Left ventricle myocardium inferior (tissue), 1 donor: ENCODE results near the gene CPE. TPM values are rescaled to one million over a fixed set of nuclear protein-coding genes. Genes with fewer than 3 reads are reported as not detected.

Experiments
- DNase-seq: peaks from one replicate; pipeline ENCODE4 v3.0.0-alpha.2; 2020
- H3K27ac ChIP-seq: fragments of 200-600 bp; replicated peaks from 2 replicates; pipeline ENCODE4 v1.8.0; 2021
- H3K27me3 ChIP-seq: fragments of 200-600 bp; 2 replicates; pipeline ENCODE4 v1.8.0; 2021; ENCODE audit warnings: low read depth
- H3K36me3 ChIP-seq: fragments of 200-600 bp; 2 replicates; pipeline ENCODE4 v1.8.0; 2021
- H3K4me1 ChIP-seq: fragments of 200-600 bp; 2 replicates; pipeline ENCODE4 v1.8.0; 2021
- H3K4me3 ChIP-seq: fragments of 200-600 bp; 2 replicates; pipeline ENCODE4 v1.8.0; 2021; ENCODE audit warnings: mild to moderate bottlenecking, moderate library complexity
- H3K9me3 ChIP-seq: fragments of 200-600 bp; replicated peaks from 2 replicates; pipeline ENCODE4 v1.8.0; 2021
- intact Hi-C: fragments of 100-400 bp; cut with micrococcal nuclease; formaldehyde crosslinking; loops from one replicate; pipeline ENCODE4 v1.11.0; 2022
- total RNA-seq: library from RNA; stranded (reverse); fragmentation: NEBNext Ultra II Directional; extraction: Animal tissue kit (Norgen Biotek cat#: 25700); gene quantifications from one replicate; pipeline ENCODE4 v1.2.1, GENCODE V29; 2021
- TF ChIP-seq, protein P1 (sequence below): fragments of 200-600 bp; IDR thresholded peaks from 2 replicates; pipeline ENCODE4 v1.8.0; 2021; ENCODE audit warnings: antibody characterized with exemption, mild to moderate bottlenecking, borderline replicate concordance
- donor health status: DM: no; HTN: yes; CAD: no; lungs with severe emphysema.

Gene CPE
- total RNA-seq, 1 donor from 2014 or later = 43.2 TPM

DNA sequence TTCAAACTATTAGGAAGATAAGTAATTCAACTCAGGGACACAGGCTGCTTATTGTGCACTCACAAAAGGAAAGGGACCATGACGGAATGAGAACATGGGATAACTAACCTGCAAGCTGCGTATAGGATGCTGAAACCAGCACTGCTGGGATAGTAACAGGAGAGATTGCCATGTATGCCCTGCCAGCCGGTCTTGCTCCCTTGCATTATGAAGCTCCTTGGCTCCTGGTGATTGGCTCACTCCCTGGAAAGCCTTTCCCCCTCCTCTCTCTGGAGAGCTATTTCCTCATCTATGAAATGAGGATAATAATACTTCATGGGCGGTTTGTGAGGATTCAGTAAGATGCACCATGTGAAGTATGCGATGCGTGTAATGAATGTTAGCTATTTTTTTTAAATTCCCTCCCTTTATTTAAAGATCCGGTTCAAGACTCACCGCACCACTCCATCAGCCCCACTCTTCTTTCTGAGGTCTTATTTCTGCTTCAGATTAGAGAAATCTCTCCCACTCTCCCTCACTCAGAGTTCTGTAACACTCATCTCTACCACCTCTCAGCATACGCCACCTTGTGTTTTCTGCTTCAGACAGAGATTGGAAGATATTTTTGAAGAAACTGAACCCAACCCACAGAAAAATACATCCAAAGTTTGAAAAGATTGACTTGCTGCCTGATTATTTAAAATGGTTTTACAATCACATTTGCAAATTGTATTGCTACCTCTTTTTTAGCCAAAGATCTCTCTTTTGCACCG lies 33.0 kb upstream of the CPE start:
- intact Hi-C loops = no loop called here
- Histone ChIP-seq H3K9me3 (no peaks in the 10 kb centered on the region), H3K4me1 (no peaks in the 10 kb centered on the region), H3K27me3 (no peaks in the 10 kb centered on the region), H3K4me3 (no peak overlapping the region), H3K36me3 (peaks cover 13% of the 10 kb centered on the region), H3K27ac (no peak overlapping the region)
- no peak for DNase-seq
- TF ChIP-seq, protein P1, sequence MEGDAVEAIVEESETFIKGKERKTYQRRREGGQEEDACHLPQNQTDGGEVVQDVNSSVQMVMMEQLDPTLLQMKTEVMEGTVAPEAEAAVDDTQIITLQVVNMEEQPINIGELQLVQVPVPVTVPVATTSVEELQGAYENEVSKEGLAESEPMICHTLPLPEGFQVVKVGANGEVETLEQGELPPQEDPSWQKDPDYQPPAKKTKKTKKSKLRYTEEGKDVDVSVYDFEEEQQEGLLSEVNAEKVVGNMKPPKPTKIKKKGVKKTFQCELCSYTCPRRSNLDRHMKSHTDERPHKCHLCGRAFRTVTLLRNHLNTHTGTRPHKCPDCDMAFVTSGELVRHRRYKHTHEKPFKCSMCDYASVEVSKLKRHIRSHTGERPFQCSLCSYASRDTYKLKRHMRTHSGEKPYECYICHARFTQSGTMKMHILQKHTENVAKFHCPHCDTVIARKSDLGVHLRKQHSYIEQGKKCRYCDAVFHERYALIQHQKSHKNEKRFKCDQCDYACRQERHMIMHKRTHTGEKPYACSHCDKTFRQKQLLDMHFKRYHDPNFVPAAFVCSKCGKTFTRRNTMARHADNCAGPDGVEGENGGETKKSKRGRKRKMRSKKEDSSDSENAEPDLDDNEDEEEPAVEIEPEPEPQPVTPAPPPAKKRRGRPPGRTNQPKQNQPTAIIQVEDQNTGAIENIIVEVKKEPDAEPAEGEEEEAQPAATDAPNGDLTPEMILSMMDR = peak; percentile 24

DNA sequence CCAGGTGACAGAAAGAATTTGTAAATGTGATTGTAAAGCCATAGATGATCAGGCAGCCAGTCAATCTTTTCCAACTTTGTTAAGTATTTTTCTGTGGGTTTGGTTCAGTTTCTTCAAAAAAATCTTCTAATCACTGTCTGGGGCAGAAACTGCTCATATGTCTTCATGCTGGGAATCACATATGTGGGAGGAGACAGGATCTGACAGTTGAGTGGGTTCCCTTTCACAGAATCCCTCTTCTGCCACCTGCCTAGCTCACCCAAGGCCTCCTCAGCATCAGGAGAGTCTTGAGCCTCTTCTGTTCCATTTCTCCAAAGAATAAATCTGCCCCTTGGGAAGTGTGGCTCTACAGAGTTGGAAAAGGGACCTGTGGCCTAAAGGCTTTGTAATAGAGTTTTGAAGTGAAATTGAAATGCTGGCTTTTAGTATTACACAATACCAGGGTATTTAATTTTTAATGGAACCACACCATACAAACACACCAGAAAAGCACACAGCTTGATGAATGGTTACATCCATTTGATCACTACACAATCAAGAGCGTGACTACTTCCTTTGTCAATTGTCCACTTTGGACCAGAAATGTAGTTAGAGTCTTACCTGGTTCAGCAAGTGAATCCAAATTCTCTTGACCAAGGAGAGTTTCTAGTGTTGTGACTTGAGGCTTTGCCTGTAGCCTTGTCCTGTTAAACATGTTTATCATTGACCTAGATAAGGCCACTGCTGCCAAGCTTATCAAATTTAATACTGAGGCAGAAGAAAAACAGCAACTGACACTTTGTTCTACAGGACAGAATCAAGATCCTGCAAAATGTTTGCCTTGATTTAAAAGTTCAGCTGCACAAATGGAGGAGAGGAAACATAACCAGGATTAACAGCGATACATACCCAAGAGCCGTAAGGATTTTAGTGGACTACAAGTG lies 30.9 kb upstream of the CPE start:
- Histone ChIP-seq H3K27ac (no peak overlapping the region), H3K36me3 (no peaks in the 10 kb centered on the region), H3K4me3 (no peak overlapping the region), H3K27me3 (peaks cover 6% of the 10 kb centered on the region), H3K4me1 (no peaks in the 10 kb centered on the region), H3K9me3 (no peaks in the 10 kb centered on the region)
- DNase-seq = no peak
- intact Hi-C loops = no loop called here
- TF ChIP-seq, protein P1 = no peak

DNA sequence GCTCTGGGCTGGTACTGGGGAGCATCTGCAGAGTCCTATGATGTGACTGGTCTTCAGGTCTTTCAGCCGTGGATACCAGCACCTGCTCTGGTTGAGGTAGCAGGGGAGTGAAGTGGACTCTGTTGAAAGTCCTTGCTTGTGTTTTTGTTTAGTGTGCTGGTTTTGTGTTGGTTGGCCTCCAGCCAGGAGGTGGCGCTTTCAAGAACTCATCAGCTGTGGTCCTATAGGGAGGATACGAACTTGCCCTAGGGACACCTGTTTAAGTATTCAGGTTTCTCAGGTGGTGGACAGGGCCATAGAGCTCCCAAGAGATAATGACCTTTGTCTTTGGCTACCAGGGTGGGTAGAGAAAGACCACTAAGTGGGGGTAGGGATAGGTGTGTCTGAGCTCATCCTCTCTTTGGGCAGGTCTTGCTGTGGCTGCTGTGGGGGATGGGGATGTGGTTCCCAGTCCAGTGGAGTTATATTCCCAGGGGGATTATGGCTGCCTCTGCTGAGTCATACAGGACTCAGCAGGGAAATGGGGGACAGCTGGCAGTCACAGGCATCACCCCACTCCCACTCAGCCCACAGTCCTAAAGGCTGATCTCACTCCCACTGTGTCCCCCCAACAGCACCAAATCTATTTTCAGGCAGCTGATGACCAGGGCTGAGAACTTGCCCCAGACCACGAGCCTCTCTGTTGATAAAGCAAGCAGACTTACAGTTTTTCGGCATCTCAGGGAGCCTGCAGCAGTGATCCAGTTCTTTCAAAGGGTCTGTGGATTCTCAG lies 27.3 kb upstream of the CPE start:
- Histone ChIP-seq H3K27me3 (peaks cover 6% of the 10 kb centered on the region), H3K4me1 (no peaks in the 10 kb centered on the region), H3K36me3 (no peaks in the 10 kb centered on the region), H3K9me3 (no peaks in the 10 kb centered on the region), H3K27ac (no peak overlapping the region), H3K4me3 (no peak overlapping the region)
- no peak for DNase-seq
- intact Hi-C loops = no loop called here
- TF ChIP-seq, protein P1 = no peak

DNA sequence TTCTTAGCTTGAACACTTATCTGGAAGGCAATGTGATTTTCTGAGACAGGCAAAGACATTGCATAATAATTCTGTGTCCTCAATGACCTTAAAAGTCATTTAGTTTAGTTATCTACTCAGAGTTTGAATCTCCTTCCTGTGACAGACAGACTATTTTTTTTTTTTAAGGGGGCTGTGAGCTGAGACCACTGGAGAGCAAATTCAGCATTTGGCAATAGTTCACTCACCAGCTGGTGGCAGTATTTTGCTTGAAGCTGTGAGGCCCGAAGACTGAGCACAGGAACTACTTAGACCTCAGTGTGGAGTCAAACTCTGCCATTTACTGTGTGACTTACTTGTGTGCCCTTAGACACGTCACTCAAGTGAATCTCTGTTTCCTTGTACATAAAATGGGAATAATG lies 22.9 kb upstream of the CPE start:
- Histone ChIP-seq H3K4me1 (no peaks in the 10 kb centered on the region), H3K4me3 (no peak overlapping the region), H3K36me3 (no peaks in the 10 kb centered on the region), H3K27ac (no peak overlapping the region), H3K27me3 (peaks cover 16% of the 10 kb centered on the region), H3K9me3 (no peaks in the 10 kb centered on the region)
- TF ChIP-seq, protein P1 = peak; percentile 62
- intact Hi-C loops = no loop called here
- DNase-seq = no peak

DNA sequence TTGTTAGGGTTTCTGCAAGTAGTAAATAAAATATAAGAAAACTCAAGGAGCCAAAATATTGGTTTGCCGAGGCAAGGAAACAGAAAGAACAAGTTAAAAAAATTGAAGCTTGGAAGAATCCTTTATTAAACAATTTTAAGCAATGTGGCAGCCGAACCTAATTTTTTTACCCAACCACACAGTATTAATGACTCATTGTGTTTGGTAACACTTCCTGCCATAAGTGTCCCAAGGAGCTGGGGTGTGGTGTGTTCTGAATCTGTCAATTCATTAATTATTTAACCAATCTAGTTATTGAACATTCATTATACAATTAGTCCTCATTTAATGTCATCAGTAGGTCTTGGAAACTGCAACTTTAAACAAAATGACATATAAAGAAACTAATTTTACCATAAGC lies 19.3 kb upstream of the CPE start:
- intact Hi-C loops = no loop called here
- no peak overlapping the region for H3K4me3 ChIP-seq
- H3K9me3 ChIP-seq = no peaks in the 10 kb centered on the region
- no peaks in the 10 kb centered on the region for H3K36me3 ChIP-seq
- TF ChIP-seq, protein P1 = no peak
- no peak for DNase-seq
- H3K27ac ChIP-seq = no peak overlapping the region
- no peaks in the 10 kb centered on the region for H3K4me1 ChIP-seq
- peaks cover 10% of the 10 kb centered on the region for H3K27me3 ChIP-seq
